ENCODE measurements around the gene LCE2B. TPM values are rescaled to one million over a fixed set of nuclear protein-coding genes. Genes with fewer than 3 reads are reported as not detected.
"Not testable (repeated sequence)": the region's sequence is repeated elsewhere in the genome, so short reads cannot be mapped to it uniquely, and the experiment has no call there.

The LCE2B gene
- polyA plus RNA-seq, 3 donors, result not detected

- H3K4me1 ChIP-seq (ENCODE audit: control insufficient read depth in 1 of 2, insufficient read depth in 2 of 2, low read length in 2 of 2), result no peaks in the 10 kb centered on the region
- no peak for DNase-seq
- no peak overlapping the region for H3K4me3 ChIP-seq (replicated peaks in 1 of 3; ENCODE audit: low read depth in 2 of 3, low read length in 3 of 3)
- 94% methylated on average over 2 of the region's 3 CpGs for WGBS (ENCODE audit: insufficient coverage)
- H3K27ac Mint-ChIP-seq, result no peak overlapping the region
- H3K79me2 ChIP-seq (ENCODE audit: insufficient read depth, low read length), result no peaks in the 10 kb centered on the region
- H3K4me1 Mint-ChIP-seq, result peaks cover 3% of the 10 kb centered on the region
- no peaks in the 10 kb centered on the region for H4K20me1 ChIP-seq (ENCODE audit: insufficient read depth, low read length)
- H3K4me3 Mint-ChIP-seq, result no peak overlapping the region
- no peak for TF ChIP-seq CTCF (IDR thresholded peaks at IDR 0.05)
- H3K27me3 ChIP-seq (ENCODE audit: control insufficient read depth in 2 of 2, insufficient read depth in 2 of 2, low read length in 2 of 2), result no peaks in the 10 kb centered on the region
- H3K27ac ChIP-seq (ENCODE audit: low read depth in 1 of 2, low read length in 2 of 2), result no peak overlapping the region
- H3K27me3 Mint-ChIP-seq (ENCODE audit: low read depth in 3 of 3), result peaks cover 3 to 5% (median 4%) of the 10 kb centered on the region in 3 donors
- no peaks in the 10 kb centered on the region for H3K36me3 ChIP-seq (replicated peaks in 1 of 2; ENCODE audit: control insufficient read depth in 1 of 2, insufficient read depth in 2 of 2, low read length in 2 of 2)
- no peaks in the 10 kb centered on the region for H3K9me3 ChIP-seq (replicated peaks in 1 of 2; ENCODE audit: control insufficient read depth in 1 of 2, insufficient read depth in 1 of 2, low read length in 2 of 2)
- no peak overlapping the region for H3K9ac ChIP-seq (ENCODE audit: insufficient read depth, low read length, poor library complexity, severe bottlenecking)
- H2AFZ ChIP-seq (ENCODE audit: insufficient read depth, low read depth, low read length, poor library complexity, severe bottlenecking), result no peak overlapping the region
- H3K4me2 ChIP-seq (replicated peaks; ENCODE audit: extremely low read depth, low read length, poor library complexity, severe bottlenecking), result no peak overlapping the region
- no peaks in the 10 kb centered on the region for H3K9me3 Mint-ChIP-seq
- no peaks in the 10 kb centered on the region for H3K36me3 Mint-ChIP-seq
- intact Hi-C loops (cut with micrococcal nuclease), result no loop called here
Measured at GRCh38 chr1:152658649-152659048, 27.3 kb upstream of the LCE2B start.

- H3K4me2 ChIP-seq (replicated peaks; ENCODE audit: extremely low read depth, low read length, poor library complexity, severe bottlenecking), result no peak within 1 kb of the TSS
- WGBS (ENCODE audit: insufficient coverage), result 82% methylated on average over 2 of the region's 3 CpGs
- Mint-ChIP-seq H3K4me1 (no peaks in the 10 kb centered on the region), H3K27ac (no peak within 1 kb of the TSS), H3K4me3 (no peak within 1 kb of the TSS), H3K27me3 (ENCODE audit: low read depth in 3 of 3) (peaks cover 3 to 10% (median 4%) of the 10 kb centered on the region in 3 donors), H3K9me3 (peaks cover 0 to 1% (median 0%) of the 10 kb centered on the region in 7 donors), H3K36me3 (no peaks in the 10 kb centered on the region)
- no peak within 1 kb of the TSS for H3K9ac ChIP-seq (ENCODE audit: insufficient read depth, low read length, poor library complexity, severe bottlenecking)
- no peak for DNase-seq
- H3K4me1 ChIP-seq (ENCODE audit: control insufficient read depth in 1 of 2, insufficient read depth in 2 of 2, low read length in 2 of 2), result no peaks in the 10 kb centered on the region
- no peak for TF ChIP-seq CTCF (IDR thresholded peaks at IDR 0.05)
- H3K36me3 ChIP-seq (replicated peaks in 1 of 2; ENCODE audit: control insufficient read depth in 1 of 2, insufficient read depth in 2 of 2, low read length in 2 of 2), result no peaks in the 10 kb centered on the region
- H2AFZ ChIP-seq (ENCODE audit: insufficient read depth, low read depth, low read length, poor library complexity, severe bottlenecking), result no peak within 1 kb of the TSS
- no peak within 1 kb of the TSS for H3K4me3 ChIP-seq (replicated peaks in 1 of 3; ENCODE audit: low read depth in 2 of 3, low read length in 3 of 3)
- no peaks in the 10 kb centered on the region for H4K20me1 ChIP-seq (ENCODE audit: insufficient read depth, low read length)
- H3K27ac ChIP-seq (ENCODE audit: low read depth in 1 of 2, low read length in 2 of 2), result no peak within 1 kb of the TSS
- H3K27me3 ChIP-seq (ENCODE audit: control insufficient read depth in 2 of 2, insufficient read depth in 2 of 2, low read length in 2 of 2), result no peaks in the 10 kb centered on the region
- intact Hi-C loops (cut with micrococcal nuclease), result no loop called here
- H3K9me3 ChIP-seq (replicated peaks in 1 of 2; ENCODE audit: control insufficient read depth in 1 of 2, insufficient read depth in 1 of 2, low read length in 2 of 2), result no peaks in the 10 kb centered on the region
- H3K79me2 ChIP-seq (ENCODE audit: insufficient read depth, low read length), result no peaks in the 10 kb centered on the region
Measured at GRCh38 chr1:152663098-152663497, 22.8 kb upstream of the LCE2B start, which contains the start of gene LCE2D. TSS of gene LCE2D (plus strand) at chr1:152663380. CDS start at chr1:152664106, 726 bp downstream.

GRCh38 chr1:152666171-152666570, 19.8 kb upstream of the LCE2B start:
- H3K27me3 ChIP-seq (ENCODE audit: control insufficient read depth in 2 of 2, insufficient read depth in 2 of 2, low read length in 2 of 2); intact Hi-C loops (cut with micrococcal nuclease); H3K27ac Mint-ChIP-seq; H3K9me3 ChIP-seq (replicated peaks in 1 of 2; ENCODE audit: control insufficient read depth in 1 of 2, insufficient read depth in 1 of 2, low read length in 2 of 2); H3K4me2 ChIP-seq (replicated peaks; ENCODE audit: extremely low read depth, low read length, poor library complexity, severe bottlenecking); H3K4me3 Mint-ChIP-seq; H3K36me3 ChIP-seq (replicated peaks in 1 of 2; ENCODE audit: control insufficient read depth in 1 of 2, insufficient read depth in 2 of 2, low read length in 2 of 2); H2AFZ ChIP-seq (ENCODE audit: insufficient read depth, low read depth, low read length, poor library complexity, severe bottlenecking); H4K20me1 ChIP-seq (ENCODE audit: insufficient read depth, low read length); H3K9me3 Mint-ChIP-seq; H3K9ac ChIP-seq (ENCODE audit: insufficient read depth, low read length, poor library complexity, severe bottlenecking); H3K27me3 Mint-ChIP-seq (ENCODE audit: low read depth in 3 of 3); H3K27ac ChIP-seq (ENCODE audit: low read depth in 1 of 2, low read length in 2 of 2); H3K4me1 ChIP-seq (ENCODE audit: control insufficient read depth in 1 of 2, insufficient read depth in 2 of 2, low read length in 2 of 2); H3K4me1 Mint-ChIP-seq; H3K4me3 ChIP-seq (replicated peaks in 1 of 3; ENCODE audit: low read depth in 2 of 3, low read length in 3 of 3); H3K36me3 Mint-ChIP-seq; DNase-seq; H3K79me2 ChIP-seq (ENCODE audit: insufficient read depth, low read length): not testable (repeated sequence)
- no CpG with 5 or more reads among the region's 1 CpG for WGBS (ENCODE audit: insufficient coverage)
